Measurements from ENCODE around the gene TFDP2.

TFDP2 gene

GRCh38 chr3:141965471-141965870, 183.9 kb downstream of the TFDP2 start:
- DNase-seq (ENCODE audit: low spot score): no peak

- DNase-seq (ENCODE audit: low spot score): no peak
These were observed 186.0 kb downstream of the TFDP2 start for GRCh38 chr3:141963301-141963700.

- DNase-seq (ENCODE audit: low spot score): no peak
These were observed 188.6 kb downstream of the TFDP2 start for GRCh38 chr3:141960731-141961130.

DNA sequence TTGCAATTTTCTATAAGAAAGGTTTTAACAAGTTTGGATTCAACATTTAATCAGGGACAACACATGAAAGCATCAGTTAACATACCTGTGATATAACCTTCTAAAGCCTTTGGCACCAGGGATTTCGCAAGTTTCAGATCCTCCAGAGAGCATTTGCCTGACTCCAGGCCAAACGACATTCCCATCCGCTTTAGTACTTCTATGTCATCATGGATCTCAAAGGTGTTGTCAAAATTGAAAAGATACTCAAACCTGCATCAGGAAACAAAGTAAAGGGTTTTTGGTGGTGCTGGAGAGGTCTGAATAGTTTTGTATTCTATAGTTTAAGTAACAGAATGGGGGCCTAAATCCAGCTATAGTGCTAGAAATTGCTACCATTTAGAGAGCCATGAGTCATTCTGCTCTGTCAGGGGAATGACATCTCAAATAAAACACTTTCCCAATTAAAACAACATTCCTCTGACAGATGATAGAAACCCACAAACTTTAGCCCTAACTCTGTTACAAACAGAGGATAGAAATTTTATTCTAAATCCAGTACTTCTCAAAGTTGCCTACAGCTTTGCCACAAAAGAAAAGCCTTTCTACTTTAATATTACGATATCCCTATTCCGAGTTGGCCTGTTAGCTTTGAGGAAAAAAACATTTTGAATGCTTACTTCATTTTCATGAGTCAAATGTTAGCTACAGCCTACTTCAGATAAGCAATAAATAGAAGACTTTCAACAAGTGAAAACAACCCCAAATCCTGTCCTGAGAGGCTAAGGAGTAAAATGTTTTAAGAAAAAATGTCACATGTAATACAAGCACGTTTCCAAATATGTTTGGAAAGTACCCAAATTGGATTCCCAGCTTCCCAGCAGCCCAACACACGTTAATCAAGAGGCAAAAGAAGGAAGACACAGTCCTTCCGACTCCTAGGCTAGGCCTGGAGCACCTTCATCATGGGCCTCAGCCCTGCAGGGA, 189.5 kb downstream of the TFDP2 start:
- DNase-seq (ENCODE audit: low spot score): no peak

GRCh38 chr3:141955175-141955574, 194.2 kb downstream of the TFDP2 start:
- DNase-seq (ENCODE audit: low spot score): no peak

- DNase-seq (ENCODE audit: low spot score): no peak
These were observed 196.7 kb downstream of the TFDP2 start for GRCh38 chr3:141952611-141953010.

GRCh38 chr3:141950572-141951493, 198.5 kb downstream of the TFDP2 start:
- no peak for DNase-seq (ENCODE audit: low spot score)

DNA sequence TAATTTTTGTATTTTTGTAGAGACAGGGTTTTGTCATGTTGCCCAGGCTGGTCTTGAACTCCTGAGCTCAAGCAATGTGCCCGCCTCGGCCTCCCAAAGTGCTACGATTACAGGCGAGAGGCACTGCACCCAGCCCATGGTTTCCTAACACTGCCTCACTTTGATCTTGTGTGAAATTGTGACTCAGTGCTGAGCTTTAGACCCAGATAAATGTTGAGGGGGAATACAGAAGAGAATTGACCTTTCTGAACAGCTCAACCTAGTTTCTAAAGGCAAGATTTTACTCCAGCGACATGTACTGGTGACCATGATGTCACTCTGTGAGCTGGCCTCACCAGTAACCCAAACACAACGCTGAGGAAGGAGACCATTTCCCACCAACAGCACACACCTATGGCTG, 199.4 kb downstream of the TFDP2 start:
- DNase-seq (ENCODE audit: low spot score): no peak

GRCh38 chr3:141949399-141949798, 199.9 kb downstream of the TFDP2 start:
- DNase-seq (ENCODE audit: low spot score): no peak

DNA sequence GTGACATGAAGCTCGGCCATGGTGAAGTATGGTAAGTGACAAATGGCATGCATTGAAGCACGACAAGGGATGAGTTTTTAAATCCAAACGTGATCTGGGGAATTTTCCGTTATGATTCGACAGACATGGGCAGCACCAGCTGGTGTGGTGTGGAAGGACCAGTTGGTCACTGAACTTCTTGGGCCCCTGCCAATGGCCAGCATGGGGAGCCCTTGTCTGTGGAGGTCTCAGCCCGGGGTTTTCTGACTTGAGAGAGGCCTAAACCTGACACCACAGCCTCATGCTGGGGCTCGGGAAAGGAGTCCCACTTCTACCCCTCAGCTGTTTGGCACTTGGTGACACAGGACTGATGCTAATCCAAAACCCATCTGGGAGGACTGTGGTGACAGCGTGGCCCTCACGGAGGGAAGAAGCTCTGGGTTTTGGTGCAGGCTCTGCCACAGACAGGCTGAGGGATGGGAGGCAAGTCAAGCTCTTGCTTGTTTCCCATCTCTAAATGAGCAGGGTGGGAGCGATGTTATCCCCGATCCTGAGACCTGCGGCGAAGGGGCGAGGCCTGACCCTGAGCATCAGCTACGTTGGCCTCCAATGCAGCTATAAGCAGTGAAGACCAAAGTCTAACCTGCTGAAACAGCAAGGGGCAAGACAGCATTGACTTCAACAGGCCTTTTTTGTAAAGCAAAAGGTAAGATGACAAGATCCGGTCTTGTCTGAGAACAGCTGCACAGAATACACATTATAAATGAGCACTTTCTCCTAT, 203.4 kb downstream of the TFDP2 start:
- DNase-seq (ENCODE audit: low spot score): peak; percentile 90

GRCh38 chr3:141942006-141942405, 207.3 kb downstream of the TFDP2 start:
- no peak for DNase-seq (ENCODE audit: low spot score)

DNA sequence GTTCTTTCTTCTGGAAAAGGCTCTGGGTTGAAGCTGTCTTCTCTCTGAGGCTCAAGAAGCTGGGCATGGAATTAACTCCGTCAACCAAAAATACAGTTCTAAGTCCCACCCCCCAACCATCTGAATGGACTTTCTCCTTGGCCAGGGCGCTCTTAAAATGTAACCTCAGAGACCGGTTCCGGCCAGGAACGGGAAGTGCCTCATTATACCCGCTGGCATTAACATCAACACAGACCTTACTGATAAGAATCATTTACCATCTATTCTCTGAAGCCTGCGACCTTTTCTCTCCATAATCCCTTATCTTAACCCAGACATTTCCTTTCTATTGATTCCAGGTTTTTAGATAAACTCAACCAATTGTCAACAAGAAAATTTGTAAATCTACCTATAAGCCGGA, 208.3 kb downstream of the TFDP2 start:
- no peak for DNase-seq (ENCODE audit: low spot score)

DNA sequence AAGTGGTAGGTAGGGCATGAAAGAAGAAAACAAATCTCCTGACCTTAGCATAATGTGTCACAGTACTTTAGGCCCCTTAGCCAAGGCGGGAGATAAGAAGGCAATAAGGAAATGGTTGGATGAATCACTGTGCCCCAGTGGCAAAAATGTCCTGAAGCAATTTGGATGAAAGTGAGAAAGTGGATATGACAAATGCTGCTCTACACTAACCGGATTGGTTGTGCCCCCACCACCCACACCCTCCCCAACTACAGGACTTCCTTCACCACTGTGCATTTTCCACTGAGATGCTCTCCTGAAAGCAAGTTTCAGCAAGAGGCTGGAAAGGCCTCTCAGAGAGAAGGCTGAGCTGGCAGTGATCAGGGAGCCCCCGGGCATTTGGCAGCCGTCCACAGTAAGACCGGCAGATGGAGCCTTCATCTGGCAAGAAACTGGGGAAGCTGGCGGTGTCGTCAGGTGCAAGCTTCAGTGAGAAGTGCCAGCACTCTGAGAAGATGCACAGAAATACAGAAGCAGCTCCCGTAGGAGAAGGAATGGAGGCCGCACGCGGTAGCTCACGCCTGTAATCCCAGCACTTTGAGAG, 209.1 kb downstream of the TFDP2 start:
- peak; percentile 96 for DNase-seq (ENCODE audit: low spot score)

DNA sequence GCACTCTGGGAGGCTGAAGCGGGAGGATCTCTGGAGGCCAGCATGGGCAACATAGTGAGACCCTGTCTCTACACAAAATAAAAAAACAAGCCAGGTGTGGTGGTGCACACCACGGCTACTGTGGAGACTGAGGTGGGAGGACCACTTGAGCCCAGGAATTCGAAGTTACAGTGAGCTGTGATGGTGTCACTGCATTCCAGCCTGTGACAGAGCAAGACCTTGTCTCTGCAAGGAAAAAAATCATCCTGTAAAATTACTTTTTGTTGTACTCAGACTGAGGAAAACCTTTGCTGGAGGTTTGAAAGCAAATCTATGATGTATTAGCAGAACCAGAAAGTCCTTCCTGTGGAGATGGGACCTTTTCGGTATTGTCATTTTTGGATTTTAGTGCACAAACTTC, 209.6 kb downstream of the TFDP2 start:
- DNase-seq (ENCODE audit: low spot score): no peak

DNA sequence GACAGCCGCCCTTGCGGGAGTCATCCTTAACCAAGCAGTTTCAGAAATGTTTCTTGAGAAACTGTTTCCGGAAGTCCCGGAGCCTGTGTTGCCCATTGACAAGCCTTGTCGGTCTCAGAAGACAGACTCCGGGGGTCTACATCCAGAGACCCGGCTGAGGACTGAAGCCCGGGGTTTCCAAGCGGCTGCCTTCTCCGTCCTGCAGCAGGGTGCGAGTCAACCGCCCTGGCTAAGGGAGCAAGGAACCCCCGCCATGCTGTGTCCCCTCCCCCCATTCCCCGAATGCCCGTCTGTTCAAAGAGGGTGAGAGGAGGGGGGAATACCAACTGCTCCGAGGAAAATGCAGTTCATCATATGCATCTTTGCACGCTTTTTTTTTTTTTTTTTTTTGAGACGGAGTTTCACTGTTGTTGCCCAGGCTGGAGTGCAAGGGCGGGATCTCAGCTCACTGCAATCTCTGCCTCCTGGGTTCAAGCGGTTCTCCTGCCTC, 211.3 kb downstream of the TFDP2 start:
- no peak for DNase-seq (ENCODE audit: low spot score)

GRCh38 chr3:141934354-141934753, 215.0 kb downstream of the TFDP2 start:
- no peak for DNase-seq (ENCODE audit: low spot score)

DNA sequence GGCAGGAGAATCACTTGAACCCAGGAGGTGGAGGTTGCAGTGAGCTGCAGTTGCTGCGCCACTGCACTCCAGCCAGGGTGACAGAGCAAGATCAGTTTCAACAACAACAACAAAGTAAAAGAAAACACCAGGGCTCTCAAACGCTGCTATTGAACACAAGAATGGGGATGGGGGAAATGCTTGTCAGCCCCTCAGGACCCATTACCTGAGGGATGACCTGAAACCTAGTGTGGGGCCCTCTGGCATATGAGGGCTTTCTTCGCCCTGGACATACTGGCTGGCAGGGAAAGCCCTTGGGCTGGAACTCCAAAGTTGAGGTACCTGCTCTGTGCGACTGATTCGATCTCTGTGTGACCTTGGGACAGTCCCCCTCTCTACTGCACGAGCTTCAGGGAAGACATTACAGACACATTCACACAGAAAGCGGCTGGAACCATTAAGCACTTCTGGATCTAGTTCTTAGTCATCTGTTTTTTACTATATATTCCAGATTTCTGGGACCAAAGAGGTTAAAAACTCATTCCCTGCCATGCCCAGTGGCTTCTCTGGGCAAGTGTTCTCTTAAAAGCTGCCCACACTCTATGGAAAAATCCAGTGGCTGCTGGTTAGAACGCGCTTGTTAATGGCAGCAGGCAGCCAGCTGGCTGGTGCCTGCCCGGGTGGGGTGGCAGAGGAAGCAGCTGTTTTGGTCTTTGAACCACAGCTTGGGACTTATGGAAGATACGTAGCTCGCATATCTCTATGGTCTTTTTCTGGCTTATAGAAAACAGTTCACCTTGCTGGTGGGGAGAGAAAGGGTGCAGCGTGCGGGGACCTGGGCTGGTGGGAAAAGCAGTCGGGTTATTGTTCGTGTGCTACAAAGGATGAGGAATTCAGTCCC, 215.7 kb downstream of the TFDP2 start:
- no peak for DNase-seq (ENCODE audit: low spot score)

- no peak for DNase-seq (ENCODE audit: low spot score)
These were observed 218.5 kb downstream of the TFDP2 start for GRCh38 chr3:141930801-141931200.

DNA sequence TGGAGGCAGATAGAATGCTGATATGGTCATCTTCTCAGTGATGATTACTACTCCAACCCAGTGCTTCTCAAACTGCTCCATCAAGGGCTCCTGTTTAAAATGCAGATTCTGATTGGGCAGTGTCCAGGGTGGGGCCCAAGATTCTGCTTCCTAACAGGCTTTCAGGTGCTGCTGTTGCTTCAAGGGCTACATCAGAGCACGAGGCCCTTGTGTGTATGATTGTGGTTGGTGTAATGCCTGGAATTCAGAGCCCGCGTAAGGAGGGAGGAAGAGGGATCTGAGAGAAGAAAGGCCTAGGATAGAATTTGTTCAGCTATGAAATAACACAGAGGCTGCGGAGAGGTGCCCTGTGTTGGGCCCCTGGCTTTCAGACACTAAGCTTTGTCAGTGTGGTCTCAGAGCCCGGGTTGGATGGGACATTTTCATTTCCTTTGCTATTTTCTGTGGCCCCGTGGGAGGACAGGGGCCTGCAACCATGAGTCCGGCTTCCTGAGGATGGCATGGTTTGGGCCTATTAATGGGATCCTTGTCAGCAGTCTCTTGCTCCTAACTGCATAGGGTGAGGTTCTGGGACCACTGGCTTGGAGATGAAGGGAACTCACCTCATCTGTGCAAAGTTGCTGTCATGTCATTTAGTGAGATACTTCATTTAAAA, 219.9 kb downstream of the TFDP2 start:
- no peak for DNase-seq (ENCODE audit: low spot score)

Data from cerebellar cortex (tissue), 1 donor.